Measurements from ENCODE around the gene PLXNA3.

The PLXNA3 gene

DNA sequence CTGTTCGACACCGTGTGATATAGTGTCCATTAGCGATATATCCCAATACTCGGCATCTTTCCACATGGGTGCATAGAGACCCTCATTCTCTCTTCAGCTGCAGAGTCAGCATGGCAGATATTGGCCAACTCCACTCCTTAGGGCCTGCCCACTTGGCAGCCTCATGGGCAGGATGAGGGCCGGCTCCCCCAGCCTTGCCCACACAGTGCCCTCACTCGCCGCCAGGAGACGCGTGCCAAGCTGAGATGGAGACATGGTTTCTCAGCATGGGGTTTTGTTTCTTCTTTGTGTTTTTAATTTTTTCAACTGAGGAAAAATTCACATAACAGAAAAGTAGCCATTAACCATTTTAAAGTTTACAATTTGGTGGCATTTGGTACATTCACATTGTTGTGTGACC lies 5.3 kb upstream of the PLXNA3 start:
- DNase-seq (ENCODE audit: low read depth, low spot score), result no peak
- no peak overlapping the region for H3K27ac ChIP-seq

- H3K27ac ChIP-seq, result peak overlapping the region; percentile 47
- peak; percentile 2 for DNase-seq (ENCODE audit: low read depth, low spot score)
Measured at GRCh38 chrX:154457491-154458115, 478 bp upstream of the PLXNA3 start.

DNA sequence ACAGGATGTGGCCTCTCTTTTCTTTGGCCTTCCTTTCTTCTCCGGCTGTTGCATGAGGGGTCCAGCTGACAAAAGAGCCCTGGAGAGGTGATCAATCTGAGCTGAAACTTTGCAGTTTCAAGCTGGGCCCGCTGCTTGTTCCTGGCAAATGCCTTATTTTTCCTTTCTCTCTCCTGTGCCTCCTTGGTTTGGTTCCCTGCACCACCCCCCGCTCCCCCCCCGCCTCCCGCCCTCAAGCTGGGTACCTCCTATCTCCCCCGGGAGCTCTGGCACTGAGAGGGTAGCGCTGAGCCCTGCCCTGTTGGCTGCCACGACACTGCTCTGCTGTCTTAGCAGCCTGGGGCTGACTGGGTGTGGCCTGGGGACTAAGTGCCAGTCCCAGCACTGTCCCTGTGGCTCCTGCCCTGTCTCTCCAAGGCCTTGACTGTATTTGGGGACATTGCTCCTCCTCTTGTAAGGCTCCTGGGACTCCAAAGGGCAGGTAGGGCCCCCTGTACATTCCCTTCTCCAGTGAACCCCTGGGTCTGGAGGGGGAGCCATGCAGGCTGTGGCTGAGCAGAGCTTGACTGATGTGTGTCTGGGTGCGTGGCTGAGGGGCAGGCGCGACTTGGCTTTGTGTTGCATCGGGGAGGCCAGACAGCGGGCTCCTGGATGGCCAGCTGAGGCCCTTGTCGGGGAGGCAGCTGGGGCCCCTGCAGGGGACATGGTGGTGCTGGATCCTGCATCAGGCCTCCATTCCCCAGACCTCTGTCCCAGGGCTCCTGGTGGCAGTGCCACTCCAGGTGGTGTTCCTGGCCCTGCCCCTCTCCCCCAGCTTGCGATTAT lies 1.1 kb downstream of the PLXNA3 start:
- H3K27ac ChIP-seq, result no peak overlapping the region
- DNase-seq (ENCODE audit: low read depth, low spot score), result no peak

DNA sequence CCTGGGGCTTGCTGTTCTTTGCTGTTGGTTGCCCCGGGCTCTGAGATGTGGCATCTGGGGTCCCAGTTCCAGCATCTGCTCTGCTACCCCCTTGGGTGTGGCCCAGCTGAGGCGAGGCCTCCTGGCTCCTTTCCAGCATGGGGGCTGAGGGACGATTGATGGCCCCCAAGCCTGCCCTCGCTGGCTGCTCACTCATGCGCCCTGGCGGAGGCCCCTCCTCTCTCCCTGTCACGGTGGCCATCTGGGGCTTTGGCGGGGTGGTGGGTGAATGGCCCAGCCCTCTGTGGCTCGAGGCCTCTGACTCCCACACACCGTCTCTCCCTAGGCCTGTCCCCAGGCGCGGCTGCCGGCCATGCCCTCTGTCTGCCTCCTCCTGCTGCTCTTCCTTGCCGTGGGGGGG lies 1.8 kb downstream of the PLXNA3 start:
- DNase-seq (ENCODE audit: low read depth, low spot score), result no peak

GRCh38 chrX:154460326-154460725 lies 2.2 kb downstream of the PLXNA3 start:
- no peak overlapping the region for H3K27ac ChIP-seq

More for the DNA sequence above, 1.8 kb downstream of the PLXNA3 start:
- H3K27ac ChIP-seq, result no peak overlapping the region

GRCh38 chrX:154462396-154462795 lies 4.3 kb downstream of the PLXNA3 start:
- no peak for DNase-seq (ENCODE audit: low read depth, low spot score)
- H3K27ac ChIP-seq, result no peak overlapping the region

More at GRCh38 chrX:154460326-154460725, 2.2 kb downstream of the PLXNA3 start:
- DNase-seq (ENCODE audit: low read depth, low spot score), result no peak

DNA sequence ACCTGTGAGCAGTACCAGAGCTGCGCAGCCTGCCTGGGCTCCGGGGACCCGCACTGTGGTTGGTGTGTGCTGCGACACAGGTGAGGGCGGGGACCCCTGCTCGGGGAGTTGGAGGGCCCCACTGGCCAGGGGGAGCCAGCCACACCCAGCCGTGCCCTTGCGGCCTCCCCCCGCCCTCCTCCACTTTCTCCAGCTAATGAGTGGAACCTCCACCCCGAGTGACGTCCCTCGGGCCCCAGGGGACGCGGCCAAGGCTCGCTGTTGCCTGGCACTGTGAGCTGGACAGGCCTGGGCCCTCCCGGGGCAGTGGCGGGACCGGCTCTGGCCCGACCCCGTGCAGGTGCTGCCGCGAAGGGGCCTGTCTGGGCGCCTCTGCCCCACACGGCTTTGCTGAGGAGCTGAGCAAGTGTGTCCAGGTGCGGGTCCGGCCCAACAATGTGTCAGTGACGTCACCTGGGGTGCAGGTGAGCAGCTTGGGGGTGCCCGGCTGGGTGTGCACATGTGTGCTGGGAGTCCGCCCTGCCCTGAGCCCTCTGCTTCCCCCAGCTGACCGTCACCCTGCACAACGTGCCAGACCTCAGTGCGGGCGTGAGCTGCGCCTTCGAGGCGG lies 5.6 kb downstream of the PLXNA3 start:
- no peak overlapping the region for H3K27ac ChIP-seq
- DNase-seq (ENCODE audit: low read depth, low spot score), result no peak

- DNase-seq (ENCODE audit: low read depth, low spot score), result no peak
- H3K27ac ChIP-seq, result no peak overlapping the region
Measured at GRCh38 chrX:154464806-154465365, 6.8 kb downstream of the PLXNA3 start.

GRCh38 chrX:154465601-154466000 lies 7.5 kb downstream of the PLXNA3 start:
- DNase-seq (ENCODE audit: low read depth, low spot score), result no peak
- H3K27ac ChIP-seq, result no peak overlapping the region

DNA sequence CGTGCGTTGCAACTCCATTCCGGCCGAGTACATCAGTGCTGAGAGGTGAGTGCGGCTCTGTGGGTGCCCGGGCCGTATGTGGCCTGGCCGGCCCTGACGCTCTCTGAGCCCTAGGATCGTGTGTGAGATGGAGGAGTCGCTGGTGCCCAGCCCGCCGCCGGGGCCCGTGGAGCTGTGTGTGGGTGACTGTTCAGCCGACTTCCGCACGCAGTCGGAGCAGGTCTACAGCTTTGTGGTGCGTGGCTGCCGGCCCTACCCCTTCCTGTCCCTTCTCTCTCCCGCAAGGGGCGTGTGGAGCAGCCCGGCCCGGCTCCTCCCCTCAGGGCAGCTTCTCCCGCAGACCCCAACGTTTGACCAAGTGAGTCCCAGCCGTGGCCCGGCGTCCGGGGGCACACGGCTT lies 8.0 kb downstream of the PLXNA3 start:
- no peak for DNase-seq (ENCODE audit: low read depth, low spot score)
- H3K27ac ChIP-seq, result no peak overlapping the region

DNA sequence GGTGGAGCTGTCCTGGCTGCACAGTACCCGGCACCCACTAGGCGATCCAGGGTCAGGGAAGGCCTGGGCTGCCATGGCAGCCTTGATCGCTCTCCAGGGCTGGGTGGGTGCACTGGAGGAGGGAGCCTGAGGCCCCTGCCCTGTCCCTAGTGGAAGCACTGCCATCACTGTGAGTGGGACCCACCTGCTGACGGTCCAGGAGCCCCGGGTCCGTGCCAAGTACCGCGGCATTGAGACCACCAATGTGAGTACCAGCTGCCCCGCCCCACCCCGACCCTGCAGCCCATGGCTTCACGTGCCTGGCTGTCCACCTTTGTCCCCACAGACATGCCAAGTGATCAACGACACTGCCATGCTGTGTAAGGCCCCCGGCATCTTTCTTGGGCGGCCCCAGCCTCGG lies 8.8 kb downstream of the PLXNA3 start:
- no peak for DNase-seq (ENCODE audit: low read depth, low spot score)
- H3K27ac ChIP-seq, result no peak overlapping the region

GRCh38 chrX:154467556-154467955 lies 9.5 kb downstream of the PLXNA3 start:
- no peak overlapping the region for H3K27ac ChIP-seq

DNA sequence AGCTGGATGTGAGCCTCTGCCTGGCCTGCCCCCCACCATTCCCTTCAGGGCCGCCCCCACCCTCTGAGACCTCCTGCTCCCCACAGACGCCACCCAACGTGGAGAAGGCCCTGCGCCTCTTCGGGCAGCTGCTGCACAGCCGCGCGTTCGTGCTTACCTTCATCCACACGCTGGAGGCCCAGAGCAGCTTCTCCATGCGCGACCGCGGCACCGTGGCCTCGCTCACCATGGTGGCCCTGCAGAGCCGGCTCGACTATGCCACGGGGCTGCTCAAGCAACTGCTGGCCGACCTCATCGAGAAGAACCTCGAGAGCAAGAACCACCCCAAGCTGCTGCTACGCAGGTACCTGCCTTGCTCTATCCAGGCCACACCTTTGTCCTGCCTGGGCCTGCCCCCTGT lies 10.1 kb downstream of the PLXNA3 start:
- H3K27ac ChIP-seq, result no peak overlapping the region
- DNase-seq (ENCODE audit: low read depth, low spot score), result no peak

More at GRCh38 chrX:154467556-154467955, 9.5 kb downstream of the PLXNA3 start:
- DNase-seq (ENCODE audit: low read depth, low spot score), result no peak

GRCh38 chrX:154469114-154469513 lies 11.0 kb downstream of the PLXNA3 start:
- no peak overlapping the region for H3K27ac ChIP-seq

DNA sequence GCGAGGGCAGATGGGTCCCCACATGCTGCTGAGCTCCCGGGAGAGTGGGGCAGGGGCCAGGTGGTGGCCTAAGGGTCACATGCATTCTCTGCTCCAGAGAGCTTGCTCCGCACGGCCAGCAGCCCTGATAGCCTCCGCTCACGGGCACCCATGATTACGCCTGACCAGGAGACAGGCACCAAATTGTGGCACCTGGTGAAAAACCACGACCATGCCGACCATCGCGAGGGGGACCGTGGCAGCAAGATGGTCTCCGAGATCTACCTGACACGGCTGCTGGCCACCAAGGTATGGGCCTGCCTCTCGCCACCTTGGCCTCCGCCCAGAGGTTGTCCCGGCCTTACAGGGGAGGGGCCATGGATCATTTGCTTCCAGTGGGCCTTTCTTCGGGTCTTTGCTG lies 11.8 kb downstream of the PLXNA3 start:
- no peak overlapping the region for H3K27ac ChIP-seq
- no peak for DNase-seq (ENCODE audit: low read depth, low spot score)

More at GRCh38 chrX:154469114-154469513, 11.0 kb downstream of the PLXNA3 start:
- no peak for DNase-seq (ENCODE audit: low read depth, low spot score)

GRCh38 chrX:154470434-154470833 lies 12.4 kb downstream of the PLXNA3 start:
- no peak overlapping the region for H3K27ac ChIP-seq
- no peak for DNase-seq (ENCODE audit: low read depth, low spot score)

- no peak overlapping the region for H3K27ac ChIP-seq
- DNase-seq (ENCODE audit: low read depth, low spot score), result no peak
Measured at GRCh38 chrX:154470914-154471568, 13.0 kb downstream of the PLXNA3 start.

DNA sequence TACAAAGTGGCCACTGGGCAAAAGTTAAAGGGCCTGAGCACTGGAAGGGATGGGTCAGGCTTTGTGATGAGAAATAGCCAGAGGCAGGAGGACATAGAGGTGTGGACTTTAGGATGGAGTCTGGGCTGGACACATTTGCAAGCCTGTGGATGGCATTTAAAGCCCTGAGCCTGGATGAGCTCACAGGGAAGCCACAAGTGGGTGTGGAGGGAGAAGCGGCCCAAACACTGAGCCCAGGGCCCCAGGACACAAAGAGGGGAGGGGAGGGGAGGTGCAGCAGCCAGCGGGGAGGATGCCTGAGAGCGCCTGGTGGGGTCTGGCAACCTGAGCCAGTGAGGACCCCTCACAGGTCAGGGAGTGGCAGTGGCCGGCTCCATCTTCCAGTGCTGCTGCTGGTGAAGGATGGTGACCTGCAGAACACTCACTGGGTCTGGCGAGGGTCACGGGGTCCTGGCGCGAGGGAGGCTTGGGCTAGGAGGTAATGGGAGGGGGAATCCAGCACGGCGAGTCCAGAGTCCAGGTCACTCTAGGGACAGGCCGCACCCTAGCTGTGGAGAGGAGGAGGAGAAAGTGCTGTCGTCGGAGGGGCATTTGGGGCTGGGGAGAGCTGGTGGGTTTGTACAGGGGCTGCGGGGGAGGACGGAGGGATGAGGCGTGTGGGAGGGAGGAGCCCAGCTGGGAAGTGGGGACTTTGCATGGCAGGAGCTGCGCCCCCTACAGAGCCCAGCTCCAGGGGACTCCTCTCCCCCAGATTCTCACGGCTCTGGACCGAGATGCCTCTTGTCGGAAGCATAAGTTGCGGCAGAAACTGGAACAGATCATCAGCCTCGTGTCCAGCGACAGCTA lies 14.0 kb downstream of the PLXNA3 start:
- DNase-seq (ENCODE audit: low read depth, low spot score), result no peak
- H3K27ac ChIP-seq, result no peak overlapping the region

All from epithelial cell of prostate (primary cell).